CD4-positive, CD25-positive, alpha-beta regulatory T cell (primary cell): ENCODE results near the gene SNCA. TPM values are rescaled to one million over a fixed set of nuclear protein-coding genes. Genes with fewer than 3 reads are reported as not detected.

Source experiments
- ATAC-seq, 2 donors: fragments of 150-1000 bp; cut with Tn5 transposase; one replicate each; pipeline ENCODE4 v1.10.0; 2021; ENCODE audit warnings: low read depth in 2 of 2, moderate number of reproducible peaks in 2 of 2, moderate library complexity in 1 of 2
- DNase-seq, 3 donors: peaks; one replicate each; pipeline versions ENCODE4 v3.0.0 to v3.0.0-alpha.2; 2012 to 2022; ENCODE audit warnings: mixed read lengths in 1 of 3
- H3K27ac ChIP-seq: one replicate; pipeline ENCODE4 v1.7.0; 2013; ENCODE audit warnings: mild to moderate bottlenecking, low read length; ENCODE audit not compliant: insufficient read depth, poor library complexity, severe bottlenecking
- H3K27me3 ChIP-seq: one replicate; pipeline ENCODE4 v1.7.0; 2013; ENCODE audit warnings: low read length; ENCODE audit not compliant: control insufficient read depth, insufficient read depth
- H3K36me3 ChIP-seq: one replicate; pipeline ENCODE4 v1.7.0; 2013; ENCODE audit warnings: mild to moderate bottlenecking, low read length, moderate library complexity; ENCODE audit not compliant: control insufficient read depth, insufficient read depth
- H3K4me1 ChIP-seq: 2 replicates; pipeline ENCODE4 v1.7.0; 2013; ENCODE audit warnings: mild to moderate bottlenecking, low read length; ENCODE audit not compliant: insufficient read depth, control insufficient read depth, poor library complexity, severe bottlenecking
- H3K4me3 ChIP-seq: one replicate; pipeline ENCODE4 v1.7.0; 2013; ENCODE audit warnings: low read depth, mild to moderate bottlenecking, low read length, moderate library complexity
- H3K9me3 ChIP-seq, 2 experiments: 1 replicate in 1 of 2; 2 replicates in 1 of 2; pipeline ENCODE4 v1.7.0; 2013; ENCODE audit warnings: low read length in 2 of 2, mild to moderate bottlenecking in 1 of 2, moderate library complexity in 1 of 2; ENCODE audit not compliant: control insufficient read depth in 2 of 2
- H3K27ac Mint-ChIP-seq, 3 donors: one replicate each; pipeline ENCODE4 v1.8.0; 2020 to 2022; ENCODE audit warnings: mild to moderate bottlenecking in 3 of 3, mixed read lengths in 3 of 3, moderate library complexity in 2 of 3
- H3K27me3 Mint-ChIP-seq: one replicate; pipeline ENCODE4 v1.8.0; 2022; ENCODE audit warnings: mild to moderate bottlenecking, mixed read lengths
- H3K36me3 Mint-ChIP-seq: one replicate; pipeline ENCODE4 v1.8.0; 2020; ENCODE audit warnings: mixed read lengths
- H3K4me1 Mint-ChIP-seq, 4 donors: one replicate each; pipeline ENCODE4 v1.8.0; 2020 to 2022; ENCODE audit warnings: mixed read lengths in 4 of 4, mild to moderate bottlenecking in 1 of 4
- H3K4me3 Mint-ChIP-seq, 4 donors: one replicate each; pipeline ENCODE4 v1.8.0; 2020 to 2022; ENCODE audit warnings: mild to moderate bottlenecking in 4 of 4, mixed read lengths in 4 of 4, moderate library complexity in 3 of 4
- H3K9me3 Mint-ChIP-seq, 7 donors: one replicate each; pipeline ENCODE4 v1.8.0; 2020 to 2022; ENCODE audit warnings: mixed read lengths in 7 of 7, mild to moderate bottlenecking in 3 of 7, moderate library complexity in 2 of 7
- polyA plus RNA-seq, 4 donors: library from polyadenylated mRNA; unstranded; fragments of 300-500 nt; fragmentation: Illumina TruSeq; gene quantifications; one replicate each; pipeline ENCODE4 v1.2.3, GENCODE V29; 2021
- total RNA-seq: library from RNA; stranded (reverse); gene quantifications from one replicate; pipeline ENCODE4 v1.2.3, GENCODE V29; 2022

The SNCA gene
- total and polyA plus RNA-seq, 5 donors from 2014 or later, result 0.29 to 2.3 (median 1.9) TPM; not detected in 2

DNA sequence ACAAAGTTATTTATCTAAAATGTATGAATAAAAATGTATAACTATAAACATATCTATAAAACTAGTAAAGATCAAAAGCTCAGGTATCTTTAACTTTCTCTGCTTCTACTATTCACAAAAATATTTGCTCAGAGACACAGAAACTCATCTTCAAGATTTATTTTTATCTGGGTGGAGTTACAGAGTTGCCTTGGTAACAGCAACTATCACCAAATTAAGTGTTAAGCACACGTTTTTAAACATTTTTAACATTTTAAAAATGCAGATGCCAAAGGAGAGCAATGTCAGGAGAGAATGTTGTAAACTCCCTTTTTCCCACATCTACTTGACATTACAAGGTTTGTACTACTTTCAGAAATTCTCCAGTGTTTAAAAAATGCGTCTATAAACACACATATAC, 71.4 kb downstream of the SNCA start:
- Histone ChIP-seq H3K9me3 (no peaks in the 10 kb centered on the region), H3K27ac (no peak overlapping the region), H3K27me3 (no peaks in the 10 kb centered on the region), H3K36me3 (no peaks in the 10 kb centered on the region), H3K4me3 (no peak overlapping the region), H3K4me1 (no peaks in the 10 kb centered on the region)
- Mint-ChIP-seq H3K9me3 (peaks cover 0 to 3% (median 0%) of the 10 kb centered on the region in 7 donors), H3K27me3 (peaks cover 8% of the 10 kb centered on the region), H3K27ac (no peak overlapping the region), H3K36me3 (no peaks in the 10 kb centered on the region), H3K4me1 (no peaks in the 10 kb centered on the region), H3K4me3 (no peak overlapping the region)
- no peak for DNase-seq
- no peak for ATAC-seq

GRCh38 chr4:89762311-89762710, 74.7 kb downstream of the SNCA start:
- H3K27me3 Mint-ChIP-seq, result peaks cover 8% of the 10 kb centered on the region
- DNase-seq (no peak), ATAC-seq (no peak)
- no peaks in the 10 kb centered on the region for H3K4me1 Mint-ChIP-seq
- Histone ChIP-seq H3K4me3 (no peak overlapping the region), H3K9me3 (no peaks in the 10 kb centered on the region), H3K27me3 (no peaks in the 10 kb centered on the region), H3K27ac (no peak overlapping the region), H3K4me1 (no peaks in the 10 kb centered on the region), H3K36me3 (no peaks in the 10 kb centered on the region)
- peaks cover 0 to 3% (median 0%) of the 10 kb centered on the region in 7 donors for H3K9me3 Mint-ChIP-seq
- H3K4me3 Mint-ChIP-seq, result no peak overlapping the region
- no peak overlapping the region for H3K27ac Mint-ChIP-seq
- no peaks in the 10 kb centered on the region for H3K36me3 Mint-ChIP-seq

DNA sequence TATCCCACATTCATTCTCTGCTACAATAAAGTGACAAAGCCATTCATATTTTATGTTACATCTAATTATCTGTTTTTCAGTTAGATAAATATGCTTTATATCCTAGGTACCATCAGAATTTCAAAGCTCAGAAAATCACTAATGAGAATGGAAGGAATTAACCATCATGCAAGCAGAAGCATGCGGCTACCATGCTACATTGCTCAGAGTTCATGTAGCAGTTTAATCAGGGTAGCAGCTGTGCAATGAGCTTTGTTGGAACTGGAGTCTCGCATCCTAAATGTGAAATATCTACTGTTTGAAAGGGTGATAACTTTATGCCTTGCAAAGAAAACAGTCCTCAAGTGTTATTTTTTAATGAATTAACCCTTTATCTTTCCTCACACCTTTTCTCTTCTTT, 77.5 kb downstream of the SNCA start:
- Histone ChIP-seq H3K4me1 (no peaks in the 10 kb centered on the region), H3K27ac (no peak overlapping the region), H3K9me3 (no peaks in the 10 kb centered on the region), H3K4me3 (no peak overlapping the region), H3K36me3 (no peaks in the 10 kb centered on the region), H3K27me3 (no peaks in the 10 kb centered on the region)
- Mint-ChIP-seq H3K36me3 (no peaks in the 10 kb centered on the region), H3K4me1 (no peaks in the 10 kb centered on the region), H3K27ac (no peak overlapping the region), H3K9me3 (peaks cover 0 to 3% (median 0%) of the 10 kb centered on the region in 7 donors), H3K4me3 (no peak overlapping the region), H3K27me3 (peaks cover 16% of the 10 kb centered on the region)
- ATAC-seq (no peak), DNase-seq (no peak)

DNA sequence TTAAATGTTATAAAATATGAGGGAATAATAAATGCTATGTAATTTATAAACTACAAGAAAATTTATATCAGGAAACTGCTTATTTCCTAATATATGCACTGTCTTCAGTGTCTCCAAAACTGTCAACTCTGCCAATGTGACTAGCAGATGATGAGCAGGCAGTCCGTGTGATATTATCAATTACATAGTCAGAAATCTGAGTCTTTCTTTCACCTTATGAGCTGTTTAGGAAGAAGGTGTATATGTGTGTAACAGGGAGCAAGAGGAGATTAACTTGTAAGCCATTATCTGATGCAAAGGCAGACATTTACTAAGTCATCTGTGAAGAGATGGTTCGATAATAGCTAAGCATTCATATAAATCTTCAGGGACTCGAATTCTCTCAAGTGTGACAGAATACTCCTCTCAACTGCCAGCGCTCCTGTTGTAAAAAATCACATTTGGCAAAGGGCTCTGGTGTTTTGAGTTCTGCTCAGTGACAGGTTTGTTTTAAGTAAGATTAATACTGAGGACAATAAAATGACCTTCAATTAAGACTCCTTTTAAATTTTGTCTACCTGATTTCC, 79.7 kb downstream of the SNCA start:
- no peaks in the 10 kb centered on the region for H3K4me1 Mint-ChIP-seq
- no peak overlapping the region for H3K4me3 ChIP-seq
- peaks cover 0 to 3% (median 0%) of the 10 kb centered on the region in 7 donors for H3K9me3 Mint-ChIP-seq
- DNase-seq (no peak), ATAC-seq (no peak)
- H3K27ac ChIP-seq, result no peak overlapping the region
- H3K36me3 ChIP-seq, result no peaks in the 10 kb centered on the region
- peak overlapping the region in 1 of 4 donors; percentile 16 for H3K4me3 Mint-ChIP-seq
- no peaks in the 10 kb centered on the region for H3K9me3 ChIP-seq
- H3K27ac Mint-ChIP-seq, result no peak overlapping the region
- no peaks in the 10 kb centered on the region for H3K36me3 Mint-ChIP-seq
- no peaks in the 10 kb centered on the region for H3K27me3 ChIP-seq
- no peaks in the 10 kb centered on the region for H3K4me1 ChIP-seq
- peaks cover 11% of the 10 kb centered on the region for H3K27me3 Mint-ChIP-seq

- Mint-ChIP-seq H3K4me3 (no peak overlapping the region), H3K9me3 (peaks cover 0 to 2% (median 0%) of the 10 kb centered on the region in 7 donors), H3K36me3 (no peaks in the 10 kb centered on the region), H3K27ac (no peak overlapping the region), H3K27me3 (peaks cover 7% of the 10 kb centered on the region), H3K4me1 (no peaks in the 10 kb centered on the region)
- Histone ChIP-seq H3K27me3 (no peaks in the 10 kb centered on the region), H3K4me1 (no peaks in the 10 kb centered on the region), H3K9me3 (no peaks in the 10 kb centered on the region), H3K27ac (no peak overlapping the region), H3K4me3 (no peak overlapping the region), H3K36me3 (no peaks in the 10 kb centered on the region)
- ATAC-seq, result no peak
- DNase-seq, result no peak
Measured at GRCh38 chr4:89755220-89755619, 81.7 kb downstream of the SNCA start.

- Mint-ChIP-seq H3K27ac (no peak overlapping the region), H3K4me1 (no peaks in the 10 kb centered on the region)
- H3K4me1 ChIP-seq, result no peaks in the 10 kb centered on the region
Measured at GRCh38 chr4:89754531-89754930, 82.4 kb downstream of the SNCA start.

DNA sequence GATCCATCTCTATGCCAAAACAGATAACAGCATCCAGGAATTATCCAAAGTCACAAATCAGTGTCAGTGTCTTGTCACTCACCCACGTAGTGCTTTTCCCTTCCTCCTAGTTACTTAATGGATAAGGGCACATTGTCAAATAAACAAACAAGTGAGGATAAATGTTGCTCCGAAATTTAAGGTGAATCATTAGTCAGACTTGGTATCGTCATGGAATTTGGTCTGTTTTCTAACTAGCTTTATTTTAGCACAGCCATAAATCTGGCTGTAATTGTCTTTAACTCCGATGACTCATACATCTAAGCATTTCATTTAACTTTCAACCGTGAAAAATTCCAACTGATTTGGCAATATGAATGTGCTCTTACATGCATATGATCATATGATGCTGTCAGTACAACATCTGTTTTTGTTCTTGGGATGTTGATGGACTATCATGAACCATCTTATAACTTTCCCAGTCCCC, 83.3 kb downstream of the SNCA start:
- Mint-ChIP-seq H3K4me1 (no peaks in the 10 kb centered on the region), H3K9me3 (peaks cover 0 to 2% (median 0%) of the 10 kb centered on the region in 7 donors), H3K27ac (no peak overlapping the region), H3K27me3 (peaks cover 7% of the 10 kb centered on the region), H3K4me3 (no peak overlapping the region), H3K36me3 (no peaks in the 10 kb centered on the region)
- Histone ChIP-seq H3K36me3 (no peaks in the 10 kb centered on the region), H3K27ac (no peak overlapping the region), H3K9me3 (no peaks in the 10 kb centered on the region), H3K27me3 (no peaks in the 10 kb centered on the region), H3K4me1 (no peaks in the 10 kb centered on the region), H3K4me3 (no peak overlapping the region)
- ATAC-seq (no peak), DNase-seq (no peak)

More at GRCh38 chr4:89754531-89754930, 82.4 kb downstream of the SNCA start:
- H3K4me3 Mint-ChIP-seq, result no peak overlapping the region
- no peaks in the 10 kb centered on the region for H3K9me3 ChIP-seq
- DNase-seq (no peak), ATAC-seq (no peak)
- peaks cover 7% of the 10 kb centered on the region for H3K27me3 Mint-ChIP-seq
- H3K36me3 Mint-ChIP-seq, result no peaks in the 10 kb centered on the region
- no peak overlapping the region for H3K4me3 ChIP-seq
- H3K36me3 ChIP-seq, result no peaks in the 10 kb centered on the region
- H3K27me3 ChIP-seq, result no peaks in the 10 kb centered on the region
- H3K9me3 Mint-ChIP-seq, result peaks cover 0 to 2% (median 0%) of the 10 kb centered on the region in 7 donors
- no peak overlapping the region for H3K27ac ChIP-seq

- no peaks in the 10 kb centered on the region for H3K27me3 ChIP-seq
- Mint-ChIP-seq H3K9me3 (peaks cover 0 to 2% (median 0%) of the 10 kb centered on the region in 7 donors), H3K27ac (no peak overlapping the region), H3K36me3 (no peaks in the 10 kb centered on the region), H3K27me3 (peaks cover 7% of the 10 kb centered on the region), H3K4me3 (peak overlapping the region in 1 of 4 donors; percentile 27), H3K4me1 (no peaks in the 10 kb centered on the region)
- no peak overlapping the region for H3K4me3 ChIP-seq
- ATAC-seq (no peak), DNase-seq (no peak)
- no peaks in the 10 kb centered on the region for H3K4me1 ChIP-seq
- H3K9me3 ChIP-seq, result no peaks in the 10 kb centered on the region
- no peaks in the 10 kb centered on the region for H3K36me3 ChIP-seq
- H3K27ac ChIP-seq, result no peak overlapping the region
Measured at GRCh38 chr4:89752932-89753598, 83.9 kb downstream of the SNCA start.
